ENCODE results near the gene NUBP2. TPM values are rescaled to one million over a fixed set of nuclear protein-coding genes. Genes with fewer than 3 reads are reported as not detected.

The NUBP2 gene
- total RNA-seq, 1 experiment from 2014 or later: 89.2 TPM

DNA sequence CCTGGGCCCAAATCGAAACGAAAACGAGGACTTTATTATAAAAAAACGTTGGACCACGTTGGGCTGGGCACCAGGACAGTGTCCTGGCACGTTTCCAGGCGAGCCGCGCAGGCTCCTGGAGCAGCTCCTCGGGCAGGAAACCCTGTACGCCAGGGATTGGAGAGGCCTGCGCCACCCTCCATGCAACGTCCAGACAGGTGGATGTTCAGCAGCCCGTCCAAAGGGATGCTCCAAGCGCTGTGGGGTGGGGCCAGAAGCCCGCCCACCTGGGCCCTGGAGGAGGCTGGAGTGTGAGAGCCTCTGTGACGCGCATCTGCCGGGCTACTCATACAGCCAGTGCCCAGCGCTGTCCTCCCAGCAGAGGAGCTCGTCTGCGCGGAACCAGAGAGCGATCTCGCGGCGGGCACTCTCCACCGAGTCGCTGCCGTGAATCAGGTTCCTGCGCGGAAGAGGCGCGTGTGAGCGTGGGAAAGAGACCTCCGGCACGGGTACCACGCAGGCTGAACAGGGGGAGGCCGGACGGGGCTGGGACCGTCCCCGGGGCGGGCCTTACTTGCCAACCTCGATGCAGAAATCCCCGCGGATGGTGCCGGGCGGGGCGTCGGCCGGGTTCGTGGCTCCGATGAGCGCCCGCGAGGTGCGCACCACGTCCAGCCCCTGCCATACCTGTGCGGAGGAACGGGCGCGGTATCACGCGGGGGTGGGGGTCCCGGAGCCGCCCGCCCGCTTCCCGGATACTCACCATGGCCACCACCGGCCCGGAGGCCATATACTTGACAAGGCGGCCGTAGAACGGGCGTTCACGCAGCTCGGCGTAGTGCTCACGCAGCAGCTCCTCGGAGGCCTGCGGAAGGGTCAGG lies 12.2 kb upstream of the NUBP2 start (continued):
- TF ChIP-seq, protein P1, sequence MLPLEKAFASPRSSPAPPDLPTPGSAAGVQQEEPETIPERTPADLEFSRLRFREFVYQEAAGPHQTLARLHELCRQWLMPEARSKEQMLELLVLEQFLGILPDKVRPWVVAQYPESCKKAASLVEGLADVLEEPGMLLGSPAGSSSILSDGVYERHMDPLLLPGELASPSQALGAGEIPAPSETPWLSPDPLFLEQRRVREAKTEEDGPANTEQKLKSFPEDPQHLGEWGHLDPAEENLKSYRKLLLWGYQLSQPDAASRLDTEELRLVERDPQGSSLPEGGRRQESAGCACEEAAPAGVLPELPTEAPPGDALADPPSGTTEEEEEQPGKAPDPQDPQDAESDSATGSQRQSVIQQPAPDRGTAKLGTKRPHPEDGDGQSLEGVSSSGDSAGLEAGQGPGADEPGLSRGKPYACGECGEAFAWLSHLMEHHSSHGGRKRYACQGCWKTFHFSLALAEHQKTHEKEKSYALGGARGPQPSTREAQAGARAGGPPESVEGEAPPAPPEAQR (CRISPR knock-in tag; IDR thresholded peaks at IDR 0.05): no peak
- TF ChIP-seq, protein P2, sequence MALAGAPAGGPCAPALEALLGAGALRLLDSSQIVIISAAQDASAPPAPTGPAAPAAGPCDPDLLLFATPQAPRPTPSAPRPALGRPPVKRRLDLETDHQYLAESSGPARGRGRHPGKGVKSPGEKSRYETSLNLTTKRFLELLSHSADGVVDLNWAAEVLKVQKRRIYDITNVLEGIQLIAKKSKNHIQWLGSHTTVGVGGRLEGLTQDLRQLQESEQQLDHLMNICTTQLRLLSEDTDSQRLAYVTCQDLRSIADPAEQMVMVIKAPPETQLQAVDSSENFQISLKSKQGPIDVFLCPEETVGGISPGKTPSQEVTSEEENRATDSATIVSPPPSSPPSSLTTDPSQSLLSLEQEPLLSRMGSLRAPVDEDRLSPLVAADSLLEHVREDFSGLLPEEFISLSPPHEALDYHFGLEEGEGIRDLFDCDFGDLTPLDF (CRISPR knock-in tag; IDR thresholded peaks at IDR 0.05): peak; percentile 33; the same call in 1 of the 2 replicates
- TF ChIP-seq, protein P3, sequence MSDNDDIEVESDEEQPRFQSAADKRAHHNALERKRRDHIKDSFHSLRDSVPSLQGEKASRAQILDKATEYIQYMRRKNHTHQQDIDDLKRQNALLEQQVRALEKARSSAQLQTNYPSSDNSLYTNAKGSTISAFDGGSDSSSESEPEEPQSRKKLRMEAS (CRISPR knock-in tag; IDR thresholded peaks at IDR 0.05): peak; percentile 29; the same call in 1 of the 2 replicates

GRCh38 chr16:1771188-1771863 lies 11.4 kb upstream of the NUBP2 start, which contains the start of gene NME3:
NME3 (minus strand) TSS chr16:1771543; CDS start chr16:1771534, 9 bp downstream.
- ATAC-seq (peak; percentile 17), DNase-seq (ENCODE audit: low spot score) (peak; percentile 70)
- ChIA-PET POLR2A (interaction anchor here (0.5 to 3.6 kb wide), 5 partner anchors 9 to 300 kb away, joined by 3 to 18 read pairs (median 5); partner anchors contain the start of genes MAPK8IP3, NUBP2 and SPSB3), CTCF (interaction anchor here (1.0 to 2.4 kb wide), 5 partner anchors 11 to 152 kb away, joined by 4 to 11 read pairs (median 8); partner anchors contain the start of genes MAPK8IP3, NUBP2 and SPSB3)
- H3K4me1 Mint-ChIP-seq: peaks cover 4% of the 10 kb centered on the region
- peaks cover 4% of the 10 kb centered on the region for H3K36me3 Mint-ChIP-seq
- H3K27ac Mint-ChIP-seq: peak within 1 kb of the TSS; percentile 98
- H3K9me3 Mint-ChIP-seq: no peaks in the 10 kb centered on the region
- no peaks in the 10 kb centered on the region; the same call in 1 of the 2 replicates for H3K27me3 Mint-ChIP-seq (ENCODE audit: low read depth)
- H3K4me3 Mint-ChIP-seq: peak within 1 kb of the TSS; percentile 99
- TF ChIP-seq ZNF423 (CRISPR knock-in tag; IDR thresholded peaks at IDR 0.05): peak; percentile 46; the same call in 1 of the 2 replicates
- peak; percentile 49; the same call in 1 of the 2 replicates for TF ChIP-seq ZMAT4 (CRISPR knock-in tag; IDR thresholded peaks at IDR 0.05)
- TF ChIP-seq IRF2 (CRISPR knock-in tag; IDR thresholded peaks at IDR 0.05; ENCODE audit: borderline replicate concordance, low read depth): peak; percentile 60; the same call in 1 of the 2 replicates
- TF ChIP-seq SP1 (CRISPR knock-in tag; conservative IDR thresholded peaks at IDR 0.05): peak; percentile 78
- no peak for TF ChIP-seq SMAD4 (CRISPR knock-in tag; IDR thresholded peaks at IDR 0.05)

DNA sequence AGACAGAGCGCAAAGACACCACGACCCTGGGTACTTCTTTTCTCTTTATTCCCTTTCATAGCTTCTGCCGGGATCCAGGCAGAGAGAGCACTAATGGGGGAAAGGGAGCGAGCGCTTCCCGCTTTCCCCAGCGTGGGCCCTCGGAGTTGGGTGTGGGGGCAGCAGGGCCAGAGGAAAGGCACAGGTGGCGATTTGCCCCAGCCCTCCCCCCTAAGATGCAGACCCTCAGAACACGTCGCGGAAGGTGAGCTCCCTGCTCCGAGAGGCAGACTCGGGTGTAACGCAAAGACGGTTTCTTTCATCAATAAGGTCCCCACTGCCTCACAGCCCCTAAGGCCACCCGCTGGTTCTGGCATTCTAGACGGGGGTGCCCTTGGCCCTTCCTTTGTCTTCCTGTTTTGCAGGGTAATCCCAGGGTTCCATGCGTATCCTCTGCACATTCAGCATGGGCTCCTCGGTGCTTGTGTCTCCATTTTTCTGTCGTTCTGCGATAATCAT lies 10.8 kb upstream of the NUBP2 start:
- TF ChIP-seq, protein P4, sequence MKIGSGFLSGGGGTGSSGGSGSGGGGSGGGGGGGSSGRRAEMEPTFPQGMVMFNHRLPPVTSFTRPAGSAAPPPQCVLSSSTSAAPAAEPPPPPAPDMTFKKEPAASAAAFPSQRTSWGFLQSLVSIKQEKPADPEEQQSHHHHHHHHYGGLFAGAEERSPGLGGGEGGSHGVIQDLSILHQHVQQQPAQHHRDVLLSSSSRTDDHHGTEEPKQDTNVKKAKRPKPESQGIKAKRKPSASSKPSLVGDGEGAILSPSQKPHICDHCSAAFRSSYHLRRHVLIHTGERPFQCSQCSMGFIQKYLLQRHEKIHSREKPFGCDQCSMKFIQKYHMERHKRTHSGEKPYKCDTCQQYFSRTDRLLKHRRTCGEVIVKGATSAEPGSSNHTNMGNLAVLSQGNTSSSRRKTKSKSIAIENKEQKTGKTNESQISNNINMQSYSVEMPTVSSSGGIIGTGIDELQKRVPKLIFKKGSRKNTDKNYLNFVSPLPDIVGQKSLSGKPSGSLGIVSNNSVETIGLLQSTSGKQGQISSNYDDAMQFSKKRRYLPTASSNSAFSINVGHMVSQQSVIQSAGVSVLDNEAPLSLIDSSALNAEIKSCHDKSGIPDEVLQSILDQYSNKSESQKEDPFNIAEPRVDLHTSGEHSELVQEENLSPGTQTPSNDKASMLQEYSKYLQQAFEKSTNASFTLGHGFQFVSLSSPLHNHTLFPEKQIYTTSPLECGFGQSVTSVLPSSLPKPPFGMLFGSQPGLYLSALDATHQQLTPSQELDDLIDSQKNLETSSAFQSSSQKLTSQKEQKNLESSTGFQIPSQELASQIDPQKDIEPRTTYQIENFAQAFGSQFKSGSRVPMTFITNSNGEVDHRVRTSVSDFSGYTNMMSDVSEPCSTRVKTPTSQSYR (CRISPR knock-in tag; IDR thresholded peaks at IDR 0.05): no peak
- TF ChIP-seq, protein P5, sequence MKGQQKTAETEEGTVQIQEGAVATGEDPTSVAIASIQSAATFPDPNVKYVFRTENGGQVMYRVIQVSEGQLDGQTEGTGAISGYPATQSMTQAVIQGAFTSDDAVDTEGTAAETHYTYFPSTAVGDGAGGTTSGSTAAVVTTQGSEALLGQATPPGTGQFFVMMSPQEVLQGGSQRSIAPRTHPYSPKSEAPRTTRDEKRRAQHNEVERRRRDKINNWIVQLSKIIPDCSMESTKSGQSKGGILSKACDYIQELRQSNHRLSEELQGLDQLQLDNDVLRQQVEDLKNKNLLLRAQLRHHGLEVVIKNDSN (CRISPR knock-in tag; IDR thresholded peaks at IDR 0.05): 0 out of 2 replicates have a peak, but pooled peaks have one; percentile 1
- no peak for ATAC-seq
- H3K27me3 Mint-ChIP-seq (ENCODE audit: low read depth): no peaks in the 10 kb centered on the region; the same call in 1 of the 2 replicates
- DNase-seq (ENCODE audit: low spot score): peak; percentile 39
- CTCF ChIA-PET: interaction anchor here (1.1 to 3.1 kb wide), 3 partner anchors 8 to 66 kb away, joined by 4 to 37 read pairs (median 6); partner anchors contain the start of genes MAPK8IP3, NUBP2 and SPSB3
- H3K27ac Mint-ChIP-seq: peak overlapping the region; percentile 98
- H3K4me1 Mint-ChIP-seq: peaks cover 4% of the 10 kb centered on the region
- POLR2A ChIA-PET: interaction anchor here (1.1 to 3.6 kb wide), 3 partner anchors 9 to 58 kb away, joined by 3 to 18 read pairs (median 11); partner anchors contain the start of genes NUBP2 and SPSB3
- no peaks in the 10 kb centered on the region for H3K9me3 Mint-ChIP-seq
- peak overlapping the region; percentile 99 for H3K4me3 Mint-ChIP-seq
- H3K36me3 Mint-ChIP-seq: peaks cover 4% of the 10 kb centered on the region
